WTC11 (cell line): Measurements from ENCODE around the gene DDX39A. TPM values are rescaled to one million over a fixed set of nuclear protein-coding genes. Genes with fewer than 3 reads are reported as not detected.

Experiments used
- ATAC-seq: fragments of 200-7000 bp; cut with Tn5 transposase; 2 replicates; pipeline ENCODE4 v1.10.0; 2021; ENCODE audit warnings: mild to moderate bottlenecking, moderate library complexity
- CTCF ChIA-PET: fragments of 300-600 bp; sonication (Branson Sonifier 250); formaldehyde crosslinking; loops from one replicate; lab custom pipeline; 2021; ENCODE audit warnings: antibody characterized with exemption; lab: Charles Lee
- POLR2A ChIA-PET: fragments of 350-600 bp; sonication (Branson Sonifier 250); formaldehyde crosslinking; loops from one replicate; lab custom pipeline; 2021; ENCODE audit warnings: antibody characterized with exemption; lab: Charles Lee
- DNase-seq: peaks from one replicate; pipeline ENCODE4 v3.0.0; 2021; ENCODE audit warnings: low spot score
- H3K27ac Mint-ChIP-seq: 2 replicates; pipeline ENCODE4 v1.8.0; 2021; ENCODE audit warnings: mixed read lengths
- H3K27me3 Mint-ChIP-seq: 2 replicates; pipeline ENCODE4 v1.8.0; 2021; ENCODE audit warnings: low read depth, mild to moderate bottlenecking, moderate library complexity, mixed read lengths
- H3K36me3 Mint-ChIP-seq: 2 replicates; pipeline ENCODE4 v1.8.0; 2021; ENCODE audit warnings: mixed read lengths
- H3K4me1 Mint-ChIP-seq: 2 replicates; pipeline ENCODE4 v1.8.0; 2022; ENCODE audit warnings: mixed read lengths
- H3K4me3 Mint-ChIP-seq: 2 replicates; pipeline ENCODE4 v1.8.0; 2021; ENCODE audit warnings: mild to moderate bottlenecking, moderate library complexity, mixed read lengths
- H3K9me3 Mint-ChIP-seq: 2 replicates; pipeline ENCODE4 v1.8.0; 2021; ENCODE audit warnings: mixed read lengths
- AR ChIP-seq: fragments of 250-450 bp; sonication (Bioruptor Pico); IDR thresholded peaks from 2 replicates; pipeline ENCODE4 v1.9.0; 2021; ENCODE audit warnings: mild to moderate bottlenecking
- ARID4B ChIP-seq: sonication (generic); formaldehyde crosslinking; IDR thresholded peaks from 2 replicates; pipeline ENCODE4 v1.8.0; 2023; ENCODE audit warnings: missing genetic modification reagents, mild to moderate bottlenecking, borderline replicate concordance
- CBFB ChIP-seq: sonication (generic); formaldehyde crosslinking; IDR thresholded peaks from 2 replicates; pipeline ENCODE4 v1.8.1; 2022; ENCODE audit warnings: mild to moderate bottlenecking, low read depth, missing genetic modification reagents
- ELF4 ChIP-seq: sonication (generic); formaldehyde crosslinking; IDR thresholded peaks from 2 replicates; pipeline ENCODE4 v1.8.1; 2022; ENCODE audit warnings: low read depth, mild to moderate bottlenecking, moderate library complexity, missing genetic modification reagents
- FOXP4 ChIP-seq: sonication (generic); formaldehyde crosslinking; IDR thresholded peaks from 2 replicates; pipeline ENCODE4 v1.8.0; 2022; ENCODE audit warnings: mild to moderate bottlenecking, missing genetic modification reagents
- HMGA2 ChIP-seq: fragments of 250-450 bp; sonication (Bioruptor Pico); IDR thresholded peaks from 2 replicates; pipeline ENCODE4 v1.4.0; 2021; ENCODE audit warnings: mild to moderate bottlenecking, moderate library complexity
- IRF1 ChIP-seq: sonication (generic); formaldehyde crosslinking; IDR thresholded peaks from 2 replicates; pipeline ENCODE4 v1.8.0; 2023; ENCODE audit warnings: missing genetic modification reagents
- JUN ChIP-seq: sonication (generic); formaldehyde crosslinking; IDR thresholded peaks from 2 replicates; pipeline ENCODE4 v1.8.0; 2023; ENCODE audit warnings: mild to moderate bottlenecking, missing genetic modification reagents
- NFYB ChIP-seq: sonication (generic); formaldehyde crosslinking; conservative IDR thresholded peaks from 2 replicates; pipeline ENCODE4 v1.8.0; 2022; ENCODE audit warnings: low read depth, missing genetic modification reagents
- NR1H2 ChIP-seq: sonication (generic); formaldehyde crosslinking; IDR thresholded peaks from 2 replicates; pipeline ENCODE4 v1.9.0; 2021; ENCODE audit warnings: mild to moderate bottlenecking, moderate library complexity, missing genetic modification reagents
- NR2C2 ChIP-seq: sonication (generic); formaldehyde crosslinking; IDR thresholded peaks from 2 replicates; pipeline ENCODE4 v1.8.0; 2022; ENCODE audit warnings: mild to moderate bottlenecking, missing genetic modification reagents
- RORB ChIP-seq: fragments of 250-450 bp; sonication (Bioruptor Pico); IDR thresholded peaks from 2 replicates; pipeline ENCODE4 v1.9.0; 2021; ENCODE audit warnings: mild to moderate bottlenecking
- ZNF121 ChIP-seq: sonication (generic); formaldehyde crosslinking; IDR thresholded peaks from 2 replicates; pipeline ENCODE4 v1.8.0; 2023; ENCODE audit warnings: missing genetic modification reagents
- ZNF317 ChIP-seq: sonication (generic); formaldehyde crosslinking; IDR thresholded peaks from 2 replicates; pipeline ENCODE4 v1.8.1; 2023; ENCODE audit warnings: low read depth, mild to moderate bottlenecking, moderate library complexity, missing genetic modification reagents, borderline replicate concordance
- ZNF416 ChIP-seq: fragments of 250-450 bp; sonication (Bioruptor Pico); IDR thresholded peaks from 2 replicates; pipeline ENCODE4 v1.9.0; 2021; ENCODE audit warnings: mild to moderate bottlenecking, inconsistent platforms
- total RNA-seq: library from RNA; stranded (reverse); gene quantifications from 3 replicates; pipeline ENCODE4 v1.2.3, GENCODE V29; 2021
- TF ChIP-seq, protein P1 (sequence below): sonication (generic); formaldehyde crosslinking; IDR thresholded peaks from 2 replicates; pipeline ENCODE4 v1.8.0; 2022; ENCODE audit warnings: mild to moderate bottlenecking, missing genetic modification reagents
- TF ChIP-seq, protein P2 (sequence below): sonication (generic); formaldehyde crosslinking; IDR thresholded peaks from 2 replicates; pipeline ENCODE4 v1.8.0; 2022; ENCODE audit warnings: mild to moderate bottlenecking, missing genetic modification reagents
- TF ChIP-seq, protein P3 (sequence below): sonication (generic); formaldehyde crosslinking; IDR thresholded peaks from 2 replicates; pipeline ENCODE4 v1.8.1; 2022; ENCODE audit warnings: mild to moderate bottlenecking, moderate library complexity, missing genetic modification reagents

Gene DDX39A
- total RNA-seq, 1 experiment from 2014 or later, result 136 TPM

GRCh38 chr19:14402332-14403144 lies 16.6 kb downstream of the DDX39A start:
- Mint-ChIP-seq H3K27me3 (no peaks in the 10 kb centered on the region), H3K4me1 (peaks cover 14% of the 10 kb centered on the region), H3K27ac (no peak overlapping the region), H3K4me3 (no peak overlapping the region), H3K9me3 (no peaks in the 10 kb centered on the region), H3K36me3 (no peaks in the 10 kb centered on the region)
- ChIA-PET CTCF (interaction anchor here (5.3 to 6.8 kb wide), 2 partner anchors 41 to 51 kb away, joined by 103 to 197 read pairs; no protein-coding TSS in a partner anchor), POLR2A (interaction anchor here (0.6 kb wide), 1 partner anchor 218 kb away, joined by 5 read pairs; no protein-coding TSS in a partner anchor)
- TF ChIP-seq, protein P1, sequence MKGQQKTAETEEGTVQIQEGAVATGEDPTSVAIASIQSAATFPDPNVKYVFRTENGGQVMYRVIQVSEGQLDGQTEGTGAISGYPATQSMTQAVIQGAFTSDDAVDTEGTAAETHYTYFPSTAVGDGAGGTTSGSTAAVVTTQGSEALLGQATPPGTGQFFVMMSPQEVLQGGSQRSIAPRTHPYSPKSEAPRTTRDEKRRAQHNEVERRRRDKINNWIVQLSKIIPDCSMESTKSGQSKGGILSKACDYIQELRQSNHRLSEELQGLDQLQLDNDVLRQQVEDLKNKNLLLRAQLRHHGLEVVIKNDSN (CRISPR knock-in tag), result no peak
- ATAC-seq, result no peak
- DNase-seq, result no peak

- Mint-ChIP-seq H3K9me3 (no peaks in the 10 kb centered on the region), H3K27me3 (no peaks in the 10 kb centered on the region), H3K27ac (no peak overlapping the region), H3K36me3 (no peaks in the 10 kb centered on the region), H3K4me1 (peaks cover 9% of the 10 kb centered on the region), H3K4me3 (no peak overlapping the region)
- no peak for ATAC-seq
- no peak for DNase-seq
- ChIA-PET POLR2A (interaction anchor here (0.6 kb wide), 1 partner anchor 217 kb away, joined by 5 read pairs; no protein-coding TSS in a partner anchor), CTCF (interaction anchor here (1.4 to 6.8 kb wide), 2 partner anchors 40 to 78 kb away, joined by 4 to 197 read pairs; no protein-coding TSS in a partner anchor)
- TF ChIP-seq IRF1 (CRISPR knock-in tag) (no peak), AR (CRISPR knock-in tag) (no peak), NR2C2 (CRISPR knock-in tag) (no peak), NR1H2 (no peak), FOXP4 (no peak), NFYB (CRISPR knock-in tag) (no peak), HMGA2 (CRISPR knock-in tag) (no peak), ELF4 (CRISPR knock-in tag) (no peak), ZNF416 (CRISPR knock-in tag) (no peak), JUN (CRISPR knock-in tag) (no peak), ZNF121 (CRISPR knock-in tag) (no peak), ZNF317 (CRISPR knock-in tag) (no peak), RORB (CRISPR knock-in tag) (no peak), ARID4B (CRISPR knock-in tag) (no peak), CBFB (CRISPR knock-in tag) (no peak)
- TF ChIP-seq, protein P2, sequence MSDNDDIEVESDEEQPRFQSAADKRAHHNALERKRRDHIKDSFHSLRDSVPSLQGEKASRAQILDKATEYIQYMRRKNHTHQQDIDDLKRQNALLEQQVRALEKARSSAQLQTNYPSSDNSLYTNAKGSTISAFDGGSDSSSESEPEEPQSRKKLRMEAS, result no peak
- TF ChIP-seq, protein P1 (CRISPR knock-in tag), result no peak
- TF ChIP-seq, protein P3, sequence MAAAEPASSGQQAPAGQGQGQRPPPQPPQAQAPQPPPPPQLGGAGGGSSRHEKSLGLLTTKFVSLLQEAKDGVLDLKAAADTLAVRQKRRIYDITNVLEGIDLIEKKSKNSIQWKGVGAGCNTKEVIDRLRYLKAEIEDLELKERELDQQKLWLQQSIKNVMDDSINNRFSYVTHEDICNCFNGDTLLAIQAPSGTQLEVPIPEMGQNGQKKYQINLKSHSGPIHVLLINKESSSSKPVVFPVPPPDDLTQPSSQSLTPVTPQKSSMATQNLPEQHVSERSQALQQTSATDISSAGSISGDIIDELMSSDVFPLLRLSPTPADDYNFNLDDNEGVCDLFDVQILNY, result no peak
Measured at GRCh38 chr19:14401468-14402195, 17.5 kb downstream of the DDX39A start.
